Measurements from ENCODE around the gene SYNJ2. TPM values are rescaled to one million over a fixed set of nuclear protein-coding genes. Genes with fewer than 3 reads are reported as not detected.

The SYNJ2 gene
- total RNA-seq, 1 experiment from 2014 or later = 45.0 TPM

DNA sequence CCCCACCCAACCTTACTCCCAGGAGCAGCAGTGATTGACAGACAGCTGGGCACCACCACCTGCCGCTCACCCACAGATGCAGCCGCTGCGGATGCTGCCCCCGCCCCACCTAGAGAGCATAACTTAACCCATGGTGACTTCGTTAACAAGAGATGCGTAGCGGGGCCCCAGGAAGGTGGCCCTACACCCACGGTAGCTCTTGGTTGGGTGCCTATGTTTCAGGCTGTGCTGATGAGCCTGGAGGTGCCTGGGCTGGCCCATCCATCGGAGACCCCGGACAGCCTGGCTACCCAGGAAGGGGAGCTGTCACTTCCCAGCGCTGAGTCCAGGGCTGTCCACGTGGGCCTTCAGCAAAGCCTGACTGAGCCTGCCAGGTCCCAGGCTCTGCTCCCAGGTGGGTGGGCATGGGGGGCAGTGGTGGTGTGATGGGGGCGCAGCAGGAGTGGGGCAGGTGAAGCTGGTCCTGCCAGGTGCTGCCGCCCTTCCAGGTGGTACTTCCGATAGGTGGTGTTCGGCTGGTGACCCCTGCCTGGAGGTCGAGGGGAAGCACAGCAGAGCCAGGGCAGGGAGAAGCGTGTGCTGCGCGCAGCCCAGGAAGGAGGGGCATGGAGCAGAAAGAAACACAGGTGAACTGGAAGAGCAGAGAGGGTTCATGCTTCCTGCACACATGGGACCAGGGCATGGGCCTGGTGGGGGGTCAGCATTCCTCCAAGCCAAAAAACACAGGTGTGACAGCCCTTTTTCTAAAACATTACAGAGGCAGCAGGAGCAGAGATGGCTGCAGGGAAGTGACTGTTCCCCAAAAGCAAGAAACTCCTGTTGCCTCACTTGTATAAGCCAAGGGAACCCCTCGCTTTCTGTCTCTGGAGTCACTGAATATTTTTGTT, 56.9 kb downstream of the SYNJ2 start:
- H3K9me3 Mint-ChIP-seq (ENCODE audit: unreplicated experiment) = no peaks in the 10 kb centered on the region
- Histone ChIP-seq H3K4me1 (peaks cover 67% of the 10 kb centered on the region), H3K4me3 (ENCODE audit: low read depth, low read length) (no peak overlapping the region), H3K36me3 (ENCODE audit: control insufficient read depth, insufficient read depth, low read length) (peaks cover 1% of the 10 kb centered on the region; the same call in 1 of the 2 replicates), H3K9me3 (no peaks in the 10 kb centered on the region), H3K27me3 (replicated peaks; ENCODE audit: control insufficient read depth, insufficient read depth, low read length) (no peaks in the 10 kb centered on the region)
- no peak overlapping the region for H3K4me3 Mint-ChIP-seq (ENCODE audit: unreplicated experiment)
- no peak for TF ChIP-seq CTCF (IDR thresholded peaks at IDR 0.05; ENCODE audit: insufficient read depth in 1 of 2, low read depth in 1 of 2, low read length in 1 of 2, severe bottlenecking in 1 of 2, unreplicated experiment in 1 of 2)
- intact Hi-C loops (cut with micrococcal nuclease; ENCODE audit: unreplicated experiment) = loop anchor here (2.0 kb wide), 1 partner anchor 34 kb away; no protein-coding TSS in a partner anchor
- H3K4me1 Mint-ChIP-seq (ENCODE audit: low read depth, unreplicated experiment) = peaks cover 54% of the 10 kb centered on the region
- ChIA-PET CTCF (no interaction called here), POLR2A (no interaction called here)
- DNase-seq = peak in 1 of 2 experiments; percentile 17
- H3K27ac Mint-ChIP-seq (ENCODE audit: unreplicated experiment) = peak overlapping the region; percentile 92
- BruUV-seq (replicated peaks) = no TSS peak
- no peaks in the 10 kb centered on the region for H3K27me3 Mint-ChIP-seq (ENCODE audit: insufficient read depth, unreplicated experiment)
- H3K36me3 Mint-ChIP-seq (ENCODE audit: insufficient read depth, unreplicated experiment) = peaks cover 55% of the 10 kb centered on the region

GRCh38 chr6:158039178-158039557, 57.5 kb downstream of the SYNJ2 start:
- no peaks in the 10 kb centered on the region for H3K9me3 Mint-ChIP-seq (ENCODE audit: unreplicated experiment)
- no peak overlapping the region for H3K4me3 ChIP-seq (ENCODE audit: low read depth, low read length)
- H3K27me3 ChIP-seq (replicated peaks; ENCODE audit: control insufficient read depth, insufficient read depth, low read length) = no peaks in the 10 kb centered on the region
- intact Hi-C loops (cut with micrococcal nuclease; ENCODE audit: unreplicated experiment) = loop anchor here (2.0 kb wide), 1 partner anchor 34 kb away; no protein-coding TSS in a partner anchor
- TF ChIP-seq CTCF (IDR thresholded peaks at IDR 0.05; ENCODE audit: insufficient read depth in 1 of 2, low read depth in 1 of 2, low read length in 1 of 2, severe bottlenecking in 1 of 2, unreplicated experiment in 1 of 2) = no peak
- H3K9me3 ChIP-seq = no peaks in the 10 kb centered on the region
- H3K36me3 Mint-ChIP-seq (ENCODE audit: insufficient read depth, unreplicated experiment) = peaks cover 55% of the 10 kb centered on the region
- BruUV-seq (replicated peaks) = no TSS peak
- 0 out of 2 replicates have a peak, but pooled peaks cover 1% of the 10 kb centered on the region for H3K36me3 ChIP-seq (ENCODE audit: control insufficient read depth, insufficient read depth, low read length)
- H3K4me3 Mint-ChIP-seq (ENCODE audit: unreplicated experiment) = no peak overlapping the region
- peaks cover 55% of the 10 kb centered on the region for H3K4me1 Mint-ChIP-seq (ENCODE audit: low read depth, unreplicated experiment)
- CTCF ChIA-PET = no interaction called here
- POLR2A ChIA-PET = no interaction called here
- DNase-seq = no peak
- H3K4me1 ChIP-seq = peaks cover 67% of the 10 kb centered on the region
- H3K27me3 Mint-ChIP-seq (ENCODE audit: insufficient read depth, unreplicated experiment) = no peaks in the 10 kb centered on the region
- peak overlapping the region; percentile 92 for H3K27ac Mint-ChIP-seq (ENCODE audit: unreplicated experiment)

DNA sequence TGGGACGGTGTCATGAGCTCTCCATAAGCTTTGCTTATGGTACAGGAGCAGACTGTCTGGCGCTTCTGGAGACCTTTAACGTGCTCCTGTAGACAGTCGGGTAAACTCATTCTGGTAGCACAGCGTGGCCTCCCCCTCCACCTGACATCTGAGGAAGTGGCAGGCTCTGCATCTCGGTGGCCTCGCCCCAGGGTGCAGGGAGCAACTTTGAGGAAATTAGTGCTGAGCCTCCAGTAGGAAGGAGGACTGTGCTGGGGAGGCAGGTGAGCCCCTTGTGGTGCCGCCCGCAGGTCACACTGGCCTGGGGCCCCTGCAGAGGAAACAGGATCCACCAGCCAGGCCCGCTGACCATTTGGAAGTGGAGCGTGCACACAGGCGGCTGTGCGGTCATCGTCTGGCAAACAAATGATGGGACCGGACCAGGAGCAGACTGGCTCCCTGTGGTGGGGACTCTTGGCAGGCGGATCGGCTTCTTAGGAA, 57.9 kb downstream of the SYNJ2 start:
- Mint-ChIP-seq H3K4me3 (ENCODE audit: unreplicated experiment) (peak overlapping the region; percentile 67), H3K27ac (ENCODE audit: unreplicated experiment) (peak overlapping the region; percentile 92), H3K9me3 (ENCODE audit: unreplicated experiment) (no peaks in the 10 kb centered on the region), H3K36me3 (ENCODE audit: insufficient read depth, unreplicated experiment) (peaks cover 54% of the 10 kb centered on the region), H3K27me3 (ENCODE audit: insufficient read depth, unreplicated experiment) (no peaks in the 10 kb centered on the region), H3K4me1 (ENCODE audit: low read depth, unreplicated experiment) (peaks cover 55% of the 10 kb centered on the region)
- intact Hi-C loops (cut with micrococcal nuclease; ENCODE audit: unreplicated experiment) = loop anchor here (1.0 to 2.0 kb wide), 4 partner anchors 33 to 85 kb away; no protein-coding TSS in a partner anchor
- TF ChIP-seq CTCF (IDR thresholded peaks at IDR 0.05; ENCODE audit: insufficient read depth in 1 of 2, low read depth in 1 of 2, low read length in 1 of 2, severe bottlenecking in 1 of 2, unreplicated experiment in 1 of 2) = no peak
- BruUV-seq (replicated peaks) = no TSS peak
- ChIA-PET CTCF (interaction anchor here (0.5 to 1.1 kb wide), 2 partner anchors 36 to 57 kb away, joined by 4 to 5 read pairs; no protein-coding TSS in a partner anchor), POLR2A (interaction anchor here (1.0 to 1.2 kb wide), 2 partner anchors 28 to 86 kb away, joined by 3 read pairs; no protein-coding TSS in a partner anchor)
- no peaks in the 10 kb centered on the region for H3K9me3 ChIP-seq
- DNase-seq = peak in 1 of 2 experiments; percentile 44
- H3K36me3 ChIP-seq (ENCODE audit: control insufficient read depth, insufficient read depth, low read length) = 0 out of 2 replicates have a peak, but pooled peaks cover 1% of the 10 kb centered on the region
- no peak overlapping the region for H3K4me3 ChIP-seq (ENCODE audit: low read depth, low read length)
- H3K4me1 ChIP-seq = peaks cover 67% of the 10 kb centered on the region
- no peaks in the 10 kb centered on the region for H3K27me3 ChIP-seq (replicated peaks; ENCODE audit: control insufficient read depth, insufficient read depth, low read length)
